GM21825 (cell line): ENCODE measurements around the gene SNX1.

Experiments used
- ATAC-seq: cut with Tn5 transposase; IDR thresholded peaks from one replicate; pipeline ENCODE4 v1.9.1; 2021; ENCODE audit warnings: mild to moderate bottlenecking, moderate library complexity; ENCODE audit not compliant: unreplicated experiment

Gene SNX1

DNA sequence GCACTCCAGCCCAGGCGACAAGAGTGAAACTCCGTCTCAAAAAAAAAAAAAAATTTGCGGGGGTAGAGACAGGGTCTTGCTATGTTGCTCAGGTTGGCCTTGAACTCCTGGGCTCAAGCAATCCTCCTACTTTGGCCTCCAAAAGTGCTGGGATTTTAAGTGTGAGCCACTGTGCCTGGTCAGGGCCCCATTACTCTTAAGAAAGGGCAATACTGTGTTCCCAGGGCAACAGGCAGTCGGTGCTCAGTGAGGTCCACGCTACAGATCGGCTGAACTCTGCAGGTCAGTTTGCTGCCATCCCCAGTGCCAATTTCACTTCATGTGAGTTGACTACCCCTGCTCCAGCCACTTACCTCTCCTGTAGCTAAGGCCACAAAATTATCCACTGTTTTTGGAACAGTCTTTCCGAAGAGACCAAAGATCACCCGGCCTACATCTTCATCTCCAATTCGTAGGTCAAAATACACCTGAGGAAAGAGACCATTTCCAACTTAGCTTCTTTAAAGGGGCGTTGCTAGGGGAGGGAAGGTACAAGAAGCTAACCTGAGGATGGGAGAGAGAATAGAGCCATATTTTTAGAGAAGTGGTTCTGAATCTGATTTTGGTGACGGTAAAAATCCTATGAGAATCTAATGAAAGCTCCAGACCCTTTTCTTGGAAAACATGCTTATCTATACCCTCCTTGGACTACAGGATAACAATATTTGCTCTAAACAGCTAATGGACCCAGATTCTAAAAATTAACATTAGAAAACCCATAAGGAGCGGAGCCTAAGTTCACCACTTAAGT, 66.1 kb downstream of the SNX1 start:
- no peak for ATAC-seq

GRCh38 chr15:64162478-64162868, 66.7 kb downstream of the SNX1 start:
- peak; percentile 12 for ATAC-seq

- peak; percentile 85 for ATAC-seq
These were observed 67.3 kb downstream of the SNX1 start, which contains the start of gene PPIB for GRCh38 chr15:64162869-64163658. TSS of gene PPIB (minus strand) at chr15:64163022. CDS start at chr15:64162986, 36 bp downstream.

- no peak for ATAC-seq
These were observed 68.0 kb downstream of the SNX1 start for GRCh38 chr15:64163659-64164362.

DNA sequence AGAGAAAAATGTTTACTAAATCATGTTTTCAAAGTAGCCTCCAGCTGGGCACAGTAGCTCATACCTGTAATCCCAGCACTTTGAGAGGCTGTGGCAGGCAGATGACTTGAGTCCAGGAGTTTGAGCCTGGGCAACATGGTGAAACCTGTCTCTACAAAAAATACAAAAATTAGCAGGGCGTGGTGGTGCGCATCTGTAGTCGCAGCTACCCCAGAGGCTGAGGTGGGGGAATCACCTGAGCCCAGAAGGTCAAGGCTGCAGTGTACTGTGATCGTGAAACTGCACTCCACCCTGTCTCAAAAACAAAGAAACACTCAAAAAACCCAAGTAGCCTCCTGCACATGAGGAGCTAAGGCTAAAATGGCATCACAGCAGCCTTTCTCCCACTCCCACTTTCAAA, 68.7 kb downstream of the SNX1 start:
- no peak for ATAC-seq

DNA sequence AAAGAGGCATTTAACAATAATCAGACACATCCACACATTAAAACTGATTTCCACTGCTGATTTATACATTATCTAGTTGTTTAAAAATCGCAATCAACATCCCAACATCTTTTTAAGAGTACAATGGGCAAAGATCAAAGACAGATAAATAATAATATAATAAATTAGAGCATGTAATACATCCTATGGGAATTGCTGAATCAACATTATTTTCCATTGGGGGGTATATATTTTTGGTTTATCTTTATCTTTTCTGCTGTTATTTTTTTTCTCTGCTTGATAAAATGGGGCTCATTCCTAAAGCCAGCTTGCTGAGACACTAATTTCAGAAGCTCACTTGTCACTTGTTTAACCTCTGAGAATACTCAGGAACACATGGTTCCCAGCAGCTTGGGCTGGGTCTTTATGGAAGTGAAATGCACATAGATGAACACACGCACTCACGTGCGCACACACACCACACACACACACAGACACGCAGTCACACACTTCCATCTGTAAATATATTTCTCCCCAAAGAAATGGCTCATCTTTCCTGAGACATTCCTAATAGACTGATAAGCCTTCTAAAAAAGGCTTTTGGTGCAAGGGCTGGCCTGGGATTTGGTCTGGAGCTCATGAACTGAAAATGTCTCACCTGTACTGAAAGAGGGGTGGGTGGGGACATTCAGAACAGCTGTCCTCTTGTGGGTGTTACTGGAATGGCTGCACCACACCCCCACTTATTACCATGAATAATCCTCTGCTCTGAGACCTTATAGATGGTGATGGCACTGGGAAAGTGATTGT, 70.5 kb downstream of the SNX1 start:
- ATAC-seq: no peak

- ATAC-seq: peak; percentile 74
These were observed 84.5 kb downstream of the SNX1 start for GRCh38 chr15:64180235-64180824.

DNA sequence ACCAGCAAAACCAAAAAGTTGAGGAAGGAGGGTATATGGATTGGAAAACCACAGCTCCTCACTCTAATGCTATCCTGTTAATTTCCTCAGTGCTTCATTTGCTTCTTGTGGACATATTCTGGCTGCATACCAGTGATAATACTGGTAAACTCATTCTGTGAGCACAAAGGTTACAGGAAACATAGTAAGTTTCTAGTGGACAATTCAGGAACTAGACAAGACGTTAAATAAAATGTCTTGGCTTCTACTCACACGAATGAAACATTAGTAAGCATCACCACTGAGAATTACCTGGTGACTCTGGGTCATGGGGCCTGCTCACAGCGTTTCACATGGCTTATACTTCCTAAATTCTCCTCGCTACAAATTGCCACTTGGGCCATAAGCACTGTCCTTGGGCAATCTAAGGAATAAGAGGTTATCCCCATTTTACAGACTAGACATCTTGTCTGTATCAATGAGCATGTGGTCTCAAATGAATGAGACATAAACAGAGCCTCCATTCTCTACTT, 87.1 kb downstream of the SNX1 start:
- ATAC-seq: no peak

- no peak for ATAC-seq
These were observed 89.5 kb downstream of the SNX1 start for GRCh38 chr15:64185146-64185911.

- ATAC-seq: no peak
These were observed 91.8 kb downstream of the SNX1 start for GRCh38 chr15:64187396-64188191.
